Esophagus mucosa (tissue), 1 donor: ENCODE measurements around the gene CMSS1. TPM values are rescaled to one million over a fixed set of nuclear protein-coding genes. Genes with fewer than 3 reads are reported as not detected.

Experiments used
- ATAC-seq: fragments of 200-7000 bp; cut with Tn5 transposase; one replicate; pipeline ENCODE4 v1.9.1; 2020
- total RNA-seq: library from RNA; stranded (reverse); gene quantifications from one replicate; pipeline ENCODE4 v1.2.4, GENCODE V29; 2023
- donor health status: DM: yes; HTN: yes; CAD: no.

Gene CMSS1
- total RNA-seq, 1 donor from 2014 or later = 24.5 TPM

GRCh38 chr3:99907959-99908544 is 90.4 kb downstream of the CMSS1 start:
- ATAC-seq = no peak

- ATAC-seq = peak; percentile 86
These were observed 92.2 kb downstream of the CMSS1 start for GRCh38 chr3:99909714-99910495.

DNA sequence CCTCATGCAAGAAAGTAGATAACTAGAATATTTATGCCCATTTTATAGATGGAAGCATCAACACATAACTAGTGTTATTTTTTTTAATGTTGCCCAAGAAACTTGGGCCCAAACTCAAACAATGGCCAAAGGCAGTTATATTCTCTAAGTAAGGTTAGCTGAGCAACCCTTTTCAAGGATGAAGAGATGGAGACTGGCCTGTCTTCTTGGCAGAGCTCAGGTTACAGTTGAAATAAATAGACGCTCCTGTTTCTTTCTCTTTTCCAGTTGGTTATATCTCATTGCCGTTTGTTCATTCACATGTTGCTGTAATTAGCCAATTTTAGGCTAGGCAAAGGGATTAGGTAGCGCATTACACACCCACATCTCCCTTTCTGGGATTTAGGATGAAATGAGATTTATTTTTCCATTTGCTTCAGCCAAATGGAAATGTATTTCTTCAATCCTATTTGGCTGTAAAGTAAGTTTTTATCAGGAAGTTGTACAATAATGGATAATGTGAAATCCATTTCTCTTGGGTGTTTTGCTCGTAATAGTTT is 93.2 kb downstream of the CMSS1 start:
- no peak for ATAC-seq

- no peak for ATAC-seq
These were observed 93.8 kb downstream of the CMSS1 start for GRCh38 chr3:99911433-99911832.

DNA sequence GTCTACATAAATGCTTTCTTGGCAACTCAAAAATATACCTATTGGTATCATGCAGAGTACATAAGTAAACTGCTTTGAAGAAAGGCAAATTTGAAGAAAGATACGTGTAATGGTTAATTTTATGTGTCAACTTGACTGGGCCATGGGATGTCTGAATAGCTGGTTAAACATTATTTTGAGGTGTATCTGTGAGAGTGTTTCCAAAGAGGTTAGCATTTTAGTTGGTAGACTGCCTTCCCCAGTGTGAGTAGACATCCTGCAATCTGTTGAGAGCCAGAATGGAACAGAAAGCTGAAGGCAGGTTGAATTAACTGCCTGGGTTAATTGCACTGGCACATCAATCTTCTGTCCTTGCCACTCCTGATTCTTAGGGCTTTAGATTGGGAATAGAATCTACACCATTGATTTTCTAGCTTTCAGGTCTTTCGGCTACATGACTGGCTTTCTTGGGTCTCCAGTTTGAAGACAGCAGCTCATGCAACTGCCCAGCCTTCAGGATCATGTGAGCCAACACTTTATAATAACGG is 98.3 kb downstream of the CMSS1 start:
- ATAC-seq = no peak

GRCh38 chr3:99918715-99919114 is 101.1 kb downstream of the CMSS1 start:
- ATAC-seq = no peak

GRCh38 chr3:99919694-99920093 is 102.0 kb downstream of the CMSS1 start:
- ATAC-seq = peak; percentile 31

GRCh38 chr3:99920481-99921376 is 103.1 kb downstream of the CMSS1 start:
- ATAC-seq = peak; percentile 63

DNA sequence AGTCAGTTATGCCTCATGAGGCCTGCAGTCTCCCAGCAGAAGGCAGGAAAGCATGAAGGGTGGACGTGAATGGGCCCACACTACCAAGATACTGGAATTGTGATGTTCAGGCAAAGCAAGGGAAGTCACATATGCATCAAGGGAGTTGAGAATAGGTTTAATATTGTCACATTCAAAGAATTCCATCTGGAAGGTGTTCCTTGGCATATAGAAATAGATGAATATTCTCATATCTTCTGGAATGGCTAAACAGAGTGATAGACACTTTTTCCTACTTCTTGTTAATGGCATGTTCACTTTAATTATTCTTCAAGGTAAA is 103.7 kb downstream of the CMSS1 start:
- no peak for ATAC-seq

- no peak for ATAC-seq
These were observed 104.3 kb downstream of the CMSS1 start for GRCh38 chr3:99921986-99922385.

DNA sequence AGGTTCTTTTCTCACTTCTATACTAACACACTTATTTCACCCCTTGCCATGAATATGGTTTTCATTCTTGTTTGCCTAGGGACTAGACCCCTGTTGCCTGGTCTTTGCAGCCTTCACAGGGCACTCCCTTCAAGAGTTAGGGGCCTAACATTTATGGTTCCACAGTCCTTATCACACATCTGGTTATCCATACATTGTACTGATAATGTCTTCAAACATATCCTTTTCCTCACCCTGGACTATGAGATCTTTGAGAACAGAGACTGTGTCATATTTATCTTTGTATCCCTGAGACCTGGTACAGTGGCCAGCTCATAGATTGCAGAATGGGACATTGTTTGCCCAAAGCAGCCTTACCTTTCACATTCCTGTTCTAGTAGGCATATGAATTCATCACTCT is 106.2 kb downstream of the CMSS1 start:
- ATAC-seq = no peak

- ATAC-seq = peak; percentile 92
These were observed 108.0 kb downstream of the CMSS1 start for GRCh38 chr3:99925584-99926230.

GRCh38 chr3:99927671-99928457 is 110.2 kb downstream of the CMSS1 start:
- ATAC-seq = no peak

GRCh38 chr3:99928771-99929744 is 111.4 kb downstream of the CMSS1 start:
- no peak for ATAC-seq

GRCh38 chr3:99929745-99930139 is 112.1 kb downstream of the CMSS1 start:
- peak; percentile 61 for ATAC-seq

DNA sequence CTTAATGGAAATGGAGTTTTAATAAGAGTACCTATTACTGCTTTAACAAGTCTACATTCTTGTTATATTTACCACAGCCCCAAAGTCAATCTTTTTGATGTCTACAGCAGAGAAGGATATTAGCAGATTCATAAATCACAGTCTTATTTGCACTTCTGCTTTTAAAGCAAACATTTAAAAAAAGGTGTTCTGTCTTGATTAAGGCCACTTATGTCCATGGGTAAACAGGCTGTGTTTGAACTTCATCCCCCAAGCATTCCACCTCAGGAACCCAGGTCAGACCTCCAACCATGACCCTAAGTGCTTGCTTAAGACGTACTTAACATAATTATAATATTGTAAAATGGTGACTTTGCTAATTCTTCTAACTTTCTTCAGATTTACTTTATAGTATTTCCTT is 113.4 kb downstream of the CMSS1 start:
- ATAC-seq = no peak

DNA sequence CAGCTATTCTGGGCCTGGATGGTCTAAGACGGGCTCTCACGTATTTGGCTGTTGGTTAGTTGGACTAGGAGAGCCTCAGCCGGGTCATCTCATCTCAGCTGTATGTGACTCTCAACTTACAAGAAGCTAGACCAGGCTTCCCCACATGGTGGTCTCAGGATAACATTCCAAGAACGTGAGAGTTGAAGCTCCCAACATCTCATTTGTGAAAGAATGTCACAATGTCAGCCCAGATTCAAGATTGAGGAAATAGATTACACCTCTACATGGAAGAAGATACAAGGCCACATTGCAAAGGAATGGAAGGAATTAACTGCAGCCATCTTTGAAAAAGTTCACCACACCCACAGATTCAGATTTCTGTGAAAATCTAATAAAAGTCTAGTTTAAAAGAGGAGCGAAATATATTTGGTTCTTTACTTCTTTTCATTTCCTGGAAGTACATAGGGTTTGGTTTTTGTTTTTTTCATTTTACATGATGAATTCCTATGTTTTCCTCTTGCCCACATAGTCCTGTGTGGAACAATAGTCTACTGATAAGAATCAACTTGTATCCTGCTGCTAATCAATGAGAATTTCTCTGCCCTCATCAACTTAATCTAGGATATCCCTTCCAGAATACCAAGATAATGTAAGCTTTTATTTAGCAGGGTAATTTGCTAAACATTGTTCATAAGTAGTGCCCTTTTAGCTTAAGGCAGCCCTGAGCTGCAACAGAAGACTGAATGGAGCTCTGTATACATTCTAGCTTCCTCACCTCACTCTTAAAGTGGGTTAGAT is 116.5 kb downstream of the CMSS1 start:
- no peak for ATAC-seq

GRCh38 chr3:99934975-99935797 is 117.5 kb downstream of the CMSS1 start:
- ATAC-seq = no peak
